Lung (tissue), 12 donors: ENCODE measurements around the gene ADGRD1. TPM values are rescaled to one million over a fixed set of nuclear protein-coding genes. Genes with fewer than 3 reads are reported as not detected.
A peak's percentile ranks its signal among the peaks of the same experiment; 100 is the strongest.

Source experiments
- ATAC-seq: fragments of 200-7000 bp; cut with Tn5 transposase; one replicate; pipeline ENCODE4 v1.9.1; 2020; ENCODE audit warnings: moderate number of reproducible peaks; ENCODE audit not compliant: insufficient read depth, low FRiP score
- DNase-seq, 3 donors: peaks; one replicate each; pipeline ENCODE4 v3.0.0-alpha.2; 2013 to 2017
- H3K27ac ChIP-seq, 2 donors: one replicate each; pipeline ENCODE4 v1.5.1; 2013; ENCODE audit warnings: mild to moderate bottlenecking in 2 of 2, moderate library complexity in 2 of 2, control low read depth in 1 of 2, inconsistent platforms in 1 of 2, low read depth in 1 of 2, low read length in 1 of 2
- H3K27me3 ChIP-seq, 3 donors: one replicate each; pipeline ENCODE4 v1.5.1; 2013; ENCODE audit warnings: low read length in 2 of 3; ENCODE audit not compliant: control insufficient read depth in 3 of 3, insufficient read depth in 3 of 3
- H3K36me3 ChIP-seq, 4 donors: one replicate each; pipeline ENCODE4 v1.5.1; 2013; ENCODE audit warnings: low read length in 4 of 4, mild to moderate bottlenecking in 1 of 4, moderate library complexity in 1 of 4; ENCODE audit not compliant: control insufficient read depth in 4 of 4, insufficient read depth in 4 of 4
- H3K4me1 ChIP-seq, 5 donors: one replicate each; pipeline ENCODE4 v1.5.1; 2013; ENCODE audit warnings: low read length in 5 of 5, mild to moderate bottlenecking in 2 of 5, moderate library complexity in 1 of 5; ENCODE audit not compliant: control insufficient read depth in 5 of 5, insufficient read depth in 5 of 5
- H3K4me3 ChIP-seq: one replicate; pipeline ENCODE4 v1.5.1; 2013; ENCODE audit warnings: mild to moderate bottlenecking, control low read depth, moderate library complexity
- H3K9ac ChIP-seq, 2 donors: one replicate each; pipeline ENCODE4 v1.5.1; 2013; ENCODE audit warnings: low read length in 2 of 2, control low read depth in 1 of 2; ENCODE audit not compliant: insufficient read depth in 1 of 2
- H3K9me3 ChIP-seq, 4 donors: one replicate each; pipeline ENCODE4 v1.5.1; 2013; ENCODE audit warnings: low read length in 3 of 4, mild to moderate bottlenecking in 1 of 4, moderate library complexity in 1 of 4; ENCODE audit not compliant: control insufficient read depth in 4 of 4, insufficient read depth in 3 of 4
- WGBS, 2 donors: extraction: QIAGEN DNeasy Blood & Tissue Kit; methylation state at CpG; one replicate each; pipeline ENCODE4 v1.1.7; 2013; 5-methylcytosine and 5-hydroxymethylcytosine counted together
- polyA plus RNA-seq, 2 donors: library from polyadenylated mRNA; stranded (reverse); fragments of 200-250 nt; gene quantifications; one replicate each; pipeline ENCODE4 v1.2.1, GENCODE V29; 2013
- total RNA-seq, 2 donors: library from RNA; depleted of rRNA in 1 of 2; stranded (reverse); fragments of >200 nt in 1 of 2; gene quantifications; one replicate each; pipeline ENCODE4 v1.2.1, GENCODE V29; 2014 to 2021
- TF ChIP-seq, protein P1 (sequence below): IDR thresholded peaks from 2 replicates; pipeline ENCODE4 v1.5.1; 2012; ENCODE audit warnings: mild to moderate bottlenecking; ENCODE audit errors: control extremely low read depth, extremely low read depth
- donor health status: control.
- donor health status: control.
- donor health status: Bipolar disorder and iron deficiency.
- donor health status: healthy.
- donor health status: DM: yes; HTN: yes; CAD: no.

The ADGRD1 gene
- total and polyA plus RNA-seq, 4 donors, result 23.5 to 85.6 (median 46.7) TPM

GRCh38 chr12:130917607-130918006 is 36.1 kb upstream of the ADGRD1 start:
- peaks cover 0 to 18% (median 5%) of the 10 kb centered on the region in 5 donors for H3K4me1 ChIP-seq
- 94 to 96% methylated on average over 13 of the region's 13 CpGs for WGBS, 2 donors
- no peaks in the 10 kb centered on the region for H3K36me3 ChIP-seq
- peaks cover 0 to 4% (median 0%) of the 10 kb centered on the region in 3 donors for H3K27me3 ChIP-seq
- H3K4me3 ChIP-seq, result no peak overlapping the region
- DNase-seq (no peak), ATAC-seq (no peak)
- no peak overlapping the region for H3K27ac ChIP-seq
- TF ChIP-seq, protein P1, sequence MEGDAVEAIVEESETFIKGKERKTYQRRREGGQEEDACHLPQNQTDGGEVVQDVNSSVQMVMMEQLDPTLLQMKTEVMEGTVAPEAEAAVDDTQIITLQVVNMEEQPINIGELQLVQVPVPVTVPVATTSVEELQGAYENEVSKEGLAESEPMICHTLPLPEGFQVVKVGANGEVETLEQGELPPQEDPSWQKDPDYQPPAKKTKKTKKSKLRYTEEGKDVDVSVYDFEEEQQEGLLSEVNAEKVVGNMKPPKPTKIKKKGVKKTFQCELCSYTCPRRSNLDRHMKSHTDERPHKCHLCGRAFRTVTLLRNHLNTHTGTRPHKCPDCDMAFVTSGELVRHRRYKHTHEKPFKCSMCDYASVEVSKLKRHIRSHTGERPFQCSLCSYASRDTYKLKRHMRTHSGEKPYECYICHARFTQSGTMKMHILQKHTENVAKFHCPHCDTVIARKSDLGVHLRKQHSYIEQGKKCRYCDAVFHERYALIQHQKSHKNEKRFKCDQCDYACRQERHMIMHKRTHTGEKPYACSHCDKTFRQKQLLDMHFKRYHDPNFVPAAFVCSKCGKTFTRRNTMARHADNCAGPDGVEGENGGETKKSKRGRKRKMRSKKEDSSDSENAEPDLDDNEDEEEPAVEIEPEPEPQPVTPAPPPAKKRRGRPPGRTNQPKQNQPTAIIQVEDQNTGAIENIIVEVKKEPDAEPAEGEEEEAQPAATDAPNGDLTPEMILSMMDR, result no peak
- peaks cover 0 to 4% (median 0%) of the 10 kb centered on the region in 4 donors for H3K9me3 ChIP-seq
- no peak overlapping the region for H3K9ac ChIP-seq

GRCh38 chr12:130919086-130919485 is 34.6 kb upstream of the ADGRD1 start:
- no peak for ATAC-seq

DNA sequence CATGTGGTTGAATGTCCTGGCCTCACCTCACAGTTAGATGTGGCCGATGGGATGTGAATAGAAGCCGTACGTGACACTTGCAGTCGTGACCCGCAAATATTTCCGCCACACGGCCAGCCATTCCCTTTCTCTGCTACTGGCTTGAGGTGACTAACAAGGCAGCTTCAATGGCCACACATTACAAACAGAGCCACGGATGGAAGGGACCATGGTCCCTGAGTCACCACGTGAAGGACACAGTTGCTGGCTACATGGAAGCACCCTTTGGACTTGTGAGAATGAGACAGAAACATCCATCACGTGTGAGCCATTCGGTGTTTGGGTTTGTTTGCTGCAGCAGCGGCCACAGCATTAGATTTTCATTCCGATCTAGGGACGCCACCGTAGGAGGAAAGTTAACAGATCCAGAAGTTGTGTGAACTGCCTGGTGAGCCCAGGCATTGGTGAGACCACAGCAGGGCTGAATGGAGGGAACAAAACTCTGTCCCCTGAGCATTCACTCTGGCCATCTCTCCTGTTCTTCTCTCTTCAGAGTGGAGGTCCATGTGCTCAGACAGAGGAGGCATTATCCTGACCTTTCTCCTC is 33.5 kb upstream of the ADGRD1 start:
- H3K4me3 ChIP-seq, result no peak overlapping the region
- TF ChIP-seq, protein P1, result no peak
- no peaks in the 10 kb centered on the region for H3K36me3 ChIP-seq
- DNase-seq, result no peak
- peaks cover 0 to 4% (median 0%) of the 10 kb centered on the region in 4 donors for H3K9me3 ChIP-seq
- H3K27ac ChIP-seq, result peak overlapping the region in 1 of 2 donors; percentile 65
- peaks cover 0 to 32% (median 8%) of the 10 kb centered on the region in 5 donors for H3K4me1 ChIP-seq
- ATAC-seq, result no peak
- no peak overlapping the region for H3K9ac ChIP-seq
- WGBS, 2 donors, result 91 to 94% methylated on average over 15 of the region's 15 CpGs
- H3K27me3 ChIP-seq, result no peaks in the 10 kb centered on the region

More at GRCh38 chr12:130919086-130919485, 34.6 kb upstream of the ADGRD1 start:
- Histone ChIP-seq H3K27ac (no peak overlapping the region), H3K4me1 (peaks cover 0 to 27% (median 8%) of the 10 kb centered on the region in 5 donors), H3K36me3 (no peaks in the 10 kb centered on the region), H3K9me3 (peaks cover 0 to 4% (median 0%) of the 10 kb centered on the region in 4 donors), H3K4me3 (no peak overlapping the region), H3K9ac (no peak overlapping the region), H3K27me3 (peaks cover 0 to 4% (median 0%) of the 10 kb centered on the region in 3 donors)
- DNase-seq, result no peak
- 26 to 56% methylated on average over 1 of the region's 1 CpG for WGBS, 2 donors
- TF ChIP-seq, protein P1, result no peak
